Fibroblast of lung (primary cell): Measurements from ENCODE around the gene ADCY2.

Experiments
- CTCF ChIP-seq, 2 donors: IDR thresholded peaks in 1 of 2; conservative IDR thresholded peaks in 1 of 2; 1 replicate in 1 of 2; 2 replicates in 1 of 2; pipeline ENCODE4 v1.5.1; 2011 to 2012; ENCODE audit warnings: low read length in 2 of 2, control low read depth in 1 of 2, inconsistent platforms in 1 of 2, low read depth in 1 of 2, mild to moderate bottlenecking in 1 of 2
- EZH2 ChIP-seq: IDR thresholded peaks from 2 replicates; pipeline ENCODE4 v1.5.1; 2012; ENCODE audit warnings: low read length, control low read depth, mild to moderate bottlenecking; ENCODE audit errors: missing control alignments

DNA sequence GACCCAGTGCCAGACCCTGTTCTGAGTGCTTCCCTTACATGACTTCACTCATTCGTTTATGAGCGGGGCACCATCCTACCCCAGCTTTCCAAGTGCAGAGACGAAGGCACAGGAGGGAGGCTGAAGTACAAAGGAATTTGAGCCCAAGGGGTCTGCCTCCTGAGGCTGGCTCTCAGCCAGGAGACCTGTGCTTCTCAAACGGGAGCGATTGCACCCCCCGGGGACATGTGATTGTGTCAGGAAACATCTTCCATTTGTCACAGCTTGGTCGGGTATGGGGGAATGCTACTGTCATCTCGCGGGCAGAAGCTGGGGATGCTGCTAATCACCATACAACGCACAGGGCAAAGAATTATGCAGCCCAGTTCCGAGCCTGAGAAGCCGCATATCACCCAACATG, 23.9 kb downstream of the ADCY2 start:
- no peak for TF ChIP-seq CTCF (conservative IDR thresholded peaks at IDR 0.05 in 1 of 2, IDR thresholded peaks at IDR 0.05 in 1 of 2; ENCODE audit: low read depth in 1 of 2, low read length in 2 of 2)
- TF ChIP-seq EZH2, result no peak
